Epithelial cell of proximal tubule (primary cell): ENCODE data around the gene B3GLCT. TPM values are rescaled to one million over a fixed set of nuclear protein-coding genes. Genes with fewer than 3 reads are reported as not detected.
"Not testable (repeated sequence)": the region's sequence is repeated elsewhere in the genome, so short reads cannot be mapped to it uniquely, and the experiment has no call there.

Experiments used
- DNase-seq: peaks from one replicate; pipeline ENCODE4 v3.0.0-alpha.2; 2011; ENCODE audit warnings: low read depth
- H3K4me3 ChIP-seq: 2 replicates; pipeline ENCODE4 v1.5.1; 2011; ENCODE audit warnings: low read depth, mild to moderate bottlenecking, low read length
- CTCF ChIP-seq: conservative IDR thresholded peaks from 2 replicates; pipeline ENCODE4 v1.5.1; 2012; ENCODE audit warnings: low read depth, mild to moderate bottlenecking, low read length
- total RNA-seq: library from RNA; depleted of rRNA; stranded (reverse); fragments of >200 nt; gene quantifications from 2 replicates; pipeline ENCODE4 v1.2.3, GENCODE V29; 2015

Gene B3GLCT
- total RNA-seq, 1 donor from 2014 or later, result 5.8 TPM

DNA sequence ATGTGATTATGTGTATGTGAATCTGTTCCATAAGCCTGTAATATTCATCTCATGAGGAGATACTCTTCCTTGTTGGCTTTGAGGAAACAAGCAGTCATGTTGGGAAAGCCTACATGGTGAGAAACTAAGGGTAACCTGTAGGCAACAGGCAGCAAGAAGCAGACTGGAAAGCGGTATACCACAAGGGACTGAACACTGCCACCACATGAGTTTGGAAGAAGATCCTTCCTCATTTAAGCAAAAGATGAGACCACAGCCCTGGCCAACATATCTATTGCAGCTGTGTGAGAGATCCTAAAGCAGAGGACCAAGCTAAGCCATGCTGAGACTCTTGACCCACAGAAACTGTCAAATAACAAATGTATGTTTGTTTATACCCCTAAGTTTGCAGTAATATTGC lies 134.8 kb downstream of the B3GLCT start:
- no peak for TF ChIP-seq CTCF
- H3K4me3 ChIP-seq, result no peak overlapping the region
- DNase-seq, result no peak

GRCh38 chr13:31334994-31335557 lies 135.3 kb downstream of the B3GLCT start:
- DNase-seq, result no peak

GRCh38 chr13:31339616-31340015 lies 139.8 kb downstream of the B3GLCT start:
- not testable (repeated sequence) for H3K4me3 ChIP-seq, DNase-seq

More at GRCh38 chr13:31334994-31335557, 135.3 kb downstream of the B3GLCT start:
- TF ChIP-seq CTCF, result no peak
- no peak overlapping the region for H3K4me3 ChIP-seq

DNA sequence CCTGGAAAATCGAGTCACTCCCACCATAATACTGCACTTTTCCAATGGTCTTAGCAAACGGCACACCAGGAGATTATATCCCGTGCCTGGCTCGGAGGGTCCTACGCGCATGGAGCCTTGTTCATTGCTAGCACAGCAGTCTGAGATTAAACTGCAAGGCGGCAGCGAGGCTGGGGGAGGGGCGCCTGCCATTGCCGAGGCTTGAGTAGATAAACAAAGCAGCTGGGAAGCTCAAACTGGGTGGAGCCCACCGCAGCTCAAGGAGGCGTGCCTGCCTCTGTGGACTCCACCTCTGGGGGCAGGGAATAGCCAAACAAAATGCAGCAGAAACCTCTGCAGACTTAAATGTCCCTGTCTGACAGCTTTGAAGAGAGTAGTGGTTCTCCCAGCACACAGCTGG lies 141.1 kb downstream of the B3GLCT start:
- DNase-seq, H3K4me3 ChIP-seq: not testable (repeated sequence)

GRCh38 chr13:31346891-31347290 lies 147.1 kb downstream of the B3GLCT start:
- no peak for TF ChIP-seq CTCF
- H3K4me3 ChIP-seq, result no peak overlapping the region
- DNase-seq, result no peak

DNA sequence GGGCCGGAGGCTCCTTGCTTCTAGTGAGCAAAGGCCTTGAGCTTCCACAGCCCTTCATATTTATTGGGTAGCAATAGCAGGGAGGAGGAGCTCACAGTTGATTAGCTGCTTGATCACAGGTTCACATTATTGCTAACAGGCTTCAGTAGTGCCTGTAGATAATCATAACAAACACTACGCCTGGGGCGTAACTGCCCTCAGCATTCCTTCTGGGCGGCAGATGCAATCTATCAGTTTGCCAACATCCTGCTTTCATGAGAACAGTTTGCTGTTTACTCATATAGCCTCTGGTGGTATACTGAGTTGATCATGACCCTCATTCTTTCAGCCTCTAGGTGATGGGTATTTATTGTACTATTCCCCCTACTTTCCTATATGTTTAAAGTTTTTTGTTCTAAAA lies 149.4 kb downstream of the B3GLCT start:
- TF ChIP-seq CTCF, result no peak
- DNase-seq, result no peak
- H3K4me3 ChIP-seq, result no peak overlapping the region

DNA sequence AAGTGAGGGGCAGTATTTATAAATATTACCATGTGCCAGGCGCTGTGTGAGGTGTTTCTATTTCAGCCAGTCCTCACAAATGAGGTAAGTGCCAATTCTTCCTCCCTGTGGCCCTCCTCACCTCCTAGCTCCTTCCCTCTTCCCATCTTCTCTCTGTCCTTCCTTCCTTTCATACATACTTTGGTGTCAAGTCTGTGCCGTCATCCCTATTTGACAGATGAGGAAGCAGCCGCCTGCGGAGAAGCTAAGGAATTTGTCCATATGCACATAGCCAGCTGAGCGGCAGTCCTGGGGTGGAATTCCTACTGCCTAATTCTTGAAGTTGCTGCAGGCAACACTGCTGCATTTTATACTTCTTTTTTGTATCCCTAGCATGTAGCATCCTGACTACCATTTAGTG lies 150.8 kb downstream of the B3GLCT start:
- no peak for TF ChIP-seq CTCF
- no peak for DNase-seq
- no peak overlapping the region for H3K4me3 ChIP-seq

- no peak for TF ChIP-seq CTCF
- no peak for DNase-seq
- no peak overlapping the region for H3K4me3 ChIP-seq
These were observed 151.6 kb downstream of the B3GLCT start for GRCh38 chr13:31351376-31351775.
